NCI-H2227 treated with DMSO at 0.1 percent for 48 hours (cell line): ENCODE data around the gene RBM38.
"Not testable (repeated sequence)": the region's sequence is repeated elsewhere in the genome, so short reads cannot be mapped to it uniquely, and the experiment has no call there.

Experiments
- DNase-seq: peaks from one replicate; lab custom pipeline; 2025; lab: John Stamatoyannopoulos, UW

The RBM38 gene

DNA sequence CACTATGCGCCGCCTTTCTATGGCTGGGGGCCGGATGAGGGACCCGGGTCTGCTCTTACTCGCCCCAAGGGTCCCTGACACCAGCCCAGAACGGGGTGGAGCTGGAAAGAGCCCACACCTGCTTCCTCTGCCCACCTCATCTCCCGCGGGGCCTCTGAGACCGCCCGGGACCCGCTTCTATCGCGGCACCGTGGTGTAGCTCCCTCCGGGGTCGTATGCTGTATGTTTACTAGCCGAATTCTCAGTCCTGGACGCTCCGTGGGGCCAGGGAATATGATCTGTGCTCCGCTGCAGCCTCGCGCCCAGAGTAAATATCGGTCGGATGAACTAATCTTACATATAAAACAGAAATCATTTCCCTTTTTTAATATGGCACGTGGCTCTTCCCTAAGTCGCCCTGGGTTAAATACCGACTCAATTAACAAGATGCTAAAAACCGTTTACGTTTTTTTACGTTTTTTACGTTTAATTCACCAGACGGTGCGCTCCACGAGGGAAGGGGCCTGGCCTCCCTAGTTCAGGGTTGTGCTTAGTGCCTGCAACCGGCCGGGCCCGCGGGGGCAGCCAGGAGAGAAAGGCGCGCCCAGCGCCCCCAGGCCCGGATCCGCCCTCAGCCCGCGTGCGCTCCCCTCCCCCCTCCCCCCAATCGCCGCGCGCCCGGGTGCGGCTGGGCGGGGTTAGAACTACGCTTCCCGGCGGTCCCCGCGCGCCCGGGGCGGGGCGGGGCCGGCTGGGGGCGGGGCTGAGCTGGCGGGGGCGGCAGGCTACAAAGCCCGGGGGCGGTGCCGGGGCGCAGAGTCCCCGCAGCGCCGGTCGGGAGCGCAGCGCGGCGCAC, at the start of gene RBM38:
Gene RBM38, plus strand, starts transcription at position 793 of the 835 bp plus-strand sequence. CDS start 186 bp downstream, outside the sequence.
- DNase-seq = peak; percentile 52

DNA sequence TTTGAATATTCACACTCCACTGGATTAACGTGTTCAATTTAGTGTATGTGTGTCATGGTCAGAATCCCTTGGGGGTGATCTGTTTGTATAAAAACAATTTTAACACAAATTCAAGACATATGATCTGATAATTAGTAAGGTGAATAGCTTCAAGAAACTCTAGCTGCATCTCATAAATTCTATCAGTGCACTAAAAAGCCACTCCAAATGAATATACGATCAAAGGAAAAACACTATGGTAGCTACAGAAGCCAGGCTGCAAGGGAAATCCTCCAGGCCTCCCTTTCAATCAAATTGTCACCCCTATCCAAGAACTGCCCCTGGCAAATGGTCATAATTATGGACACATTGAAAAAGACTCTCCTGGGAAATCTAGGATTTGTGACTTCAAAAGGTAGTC, 49.5 kb upstream of the RBM38 start:
- no peak for DNase-seq

DNA sequence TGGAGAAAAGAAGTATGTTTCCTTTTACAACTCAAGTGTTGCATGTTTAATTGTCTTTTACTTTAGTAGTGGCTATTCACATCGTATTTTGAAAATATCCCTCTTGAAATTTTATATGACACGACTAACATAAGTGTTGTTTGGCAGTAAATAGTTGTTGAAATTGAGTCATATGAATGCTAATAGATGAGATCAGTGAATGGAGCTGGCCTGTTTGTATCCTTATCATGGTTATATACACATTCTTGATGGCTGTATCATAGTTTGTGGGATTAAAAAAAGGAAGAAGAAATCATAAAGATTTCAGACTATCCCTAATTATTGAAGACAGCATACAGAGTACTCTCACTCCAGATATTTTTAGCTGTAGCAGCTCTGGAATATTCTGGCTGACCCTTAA, 48.4 kb upstream of the RBM38 start:
- DNase-seq = no peak

DNA sequence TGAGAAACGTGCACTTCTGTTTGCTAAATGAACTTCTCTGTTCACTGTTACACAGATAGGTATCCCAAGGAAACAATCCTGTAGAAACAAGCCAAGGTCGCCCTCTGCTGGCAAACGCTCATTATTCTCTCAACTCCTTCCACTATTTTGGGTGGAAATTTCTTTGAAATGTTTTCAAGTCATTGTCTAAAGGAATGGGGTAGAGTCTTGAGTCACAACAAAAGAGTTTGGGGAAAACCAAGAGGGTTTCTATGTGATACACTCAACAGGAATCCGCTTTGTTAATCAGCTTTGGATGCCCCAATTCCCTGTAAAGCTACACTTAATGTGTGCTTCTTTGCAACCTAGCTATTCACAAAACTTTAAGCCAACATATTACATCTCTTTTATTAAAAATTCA, 44.7 kb upstream of the RBM38 start:
- peak; percentile 61 for DNase-seq

DNA sequence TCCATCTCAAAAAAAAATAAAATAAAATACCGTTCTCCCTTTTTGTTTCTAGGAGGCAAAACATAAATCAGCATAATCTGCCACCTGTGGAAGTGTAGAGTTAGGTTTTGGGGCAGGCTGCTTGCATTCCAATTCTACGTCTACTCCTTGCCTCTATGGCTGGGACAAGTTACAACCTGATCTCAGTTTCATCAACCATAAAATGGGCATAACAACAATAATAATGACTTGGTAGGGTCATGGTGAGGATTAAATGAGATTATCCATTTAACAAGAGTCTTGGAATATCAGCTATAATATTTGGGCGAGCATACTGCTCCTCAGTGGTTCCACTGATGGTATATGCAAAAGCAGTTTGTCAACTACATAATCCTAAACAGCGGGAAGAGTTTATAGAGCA, 43.8 kb upstream of the RBM38 start:
- no peak for DNase-seq

DNA sequence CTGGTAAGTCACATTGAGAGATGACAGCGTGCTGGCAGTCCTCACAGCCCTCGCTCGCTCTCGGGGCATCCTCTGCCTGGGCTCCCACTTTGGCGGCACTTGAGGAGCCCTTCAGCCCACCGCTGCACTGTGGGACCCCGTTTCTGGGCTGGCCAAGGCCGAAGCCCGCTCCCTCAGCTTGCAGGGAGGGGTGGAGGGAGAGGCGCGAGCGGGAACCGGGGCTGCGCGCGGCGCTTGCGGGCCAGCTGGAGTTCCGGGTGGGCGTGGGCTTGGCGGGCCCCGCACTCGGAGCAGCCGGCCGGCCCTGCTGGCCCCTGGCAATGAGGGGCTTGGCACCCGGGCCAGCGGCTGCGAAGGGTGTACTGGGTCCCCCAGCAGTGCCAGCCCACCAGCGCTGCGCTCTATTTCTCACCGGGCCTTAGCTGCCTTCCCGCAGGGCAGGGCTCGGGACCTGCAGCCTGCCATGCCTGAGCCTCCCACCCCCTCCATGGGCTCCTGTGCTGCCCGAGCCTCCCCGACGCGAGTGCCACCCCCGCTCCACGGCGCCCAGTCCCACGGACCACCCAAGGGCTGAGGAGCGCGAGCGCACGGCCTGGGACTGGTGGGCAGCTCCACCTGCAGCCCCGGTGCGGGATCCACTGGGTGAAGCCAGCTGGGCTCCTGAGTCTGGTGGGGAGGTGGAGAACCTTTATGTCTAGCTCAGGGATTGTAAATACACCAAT, 42.8 kb upstream of the RBM38 start:
- not testable (repeated sequence) for DNase-seq

DNA sequence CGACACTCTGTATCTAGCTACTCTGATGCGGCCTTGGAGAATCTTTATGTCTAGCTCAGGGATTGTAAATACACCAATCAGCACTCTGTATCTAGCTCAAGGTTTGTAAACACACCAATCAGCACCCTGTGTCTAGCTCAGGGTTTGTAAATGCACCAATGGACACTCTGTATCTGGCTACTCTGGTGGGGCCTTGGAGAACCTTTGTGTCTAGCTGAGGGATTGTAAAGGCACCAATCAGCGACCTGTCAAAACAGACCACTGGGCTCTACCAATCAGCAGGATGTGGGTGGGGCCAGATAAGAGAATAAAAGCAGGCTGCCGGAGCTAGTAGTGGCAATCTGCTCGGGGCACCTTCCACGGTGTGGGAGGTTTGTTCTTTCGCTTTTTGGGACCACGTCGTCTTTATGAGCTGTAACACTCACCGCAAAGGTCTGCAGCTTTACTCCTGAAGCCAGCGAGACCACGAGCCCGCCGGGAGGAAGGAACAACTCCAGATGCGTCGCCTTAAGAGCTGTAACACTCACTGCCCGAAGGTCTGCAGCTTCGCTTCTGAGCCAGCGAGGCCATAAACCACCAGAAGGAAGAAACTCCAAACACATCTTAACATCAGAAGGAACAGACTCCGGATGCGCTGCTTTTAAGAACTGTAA, 42.1 kb upstream of the RBM38 start:
- DNase-seq = not testable (repeated sequence)

DNA sequence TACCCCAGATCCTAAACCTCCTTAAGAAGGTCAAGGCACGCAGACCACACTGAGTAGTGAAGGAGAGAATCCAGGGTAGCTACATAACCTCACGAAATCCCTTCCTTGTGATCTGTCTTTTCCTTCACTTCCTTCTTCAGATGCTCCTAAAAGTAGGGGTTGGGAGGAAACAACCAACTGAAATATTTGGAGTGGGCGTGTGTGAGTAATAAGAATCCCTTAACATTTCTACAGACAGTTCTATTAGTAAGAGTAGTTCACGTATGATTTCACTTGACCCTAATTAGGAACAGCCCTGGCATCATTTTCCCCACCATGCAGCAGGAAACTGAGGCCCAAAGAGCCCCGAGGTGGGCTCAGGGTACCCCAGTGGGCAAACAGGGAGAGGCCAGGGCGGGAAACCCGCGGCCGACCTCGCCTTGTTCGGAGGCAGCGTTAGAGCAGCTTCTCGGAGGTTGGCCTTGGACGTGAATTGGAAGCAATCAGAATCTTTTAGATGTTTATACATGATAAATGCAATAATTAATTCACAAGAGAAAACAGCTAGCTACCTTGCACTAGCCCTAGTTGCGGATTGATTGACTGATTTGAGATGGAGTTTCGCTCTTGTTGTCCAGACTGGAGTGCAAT, 41.0 kb upstream of the RBM38 start:
- no peak for DNase-seq

DNA sequence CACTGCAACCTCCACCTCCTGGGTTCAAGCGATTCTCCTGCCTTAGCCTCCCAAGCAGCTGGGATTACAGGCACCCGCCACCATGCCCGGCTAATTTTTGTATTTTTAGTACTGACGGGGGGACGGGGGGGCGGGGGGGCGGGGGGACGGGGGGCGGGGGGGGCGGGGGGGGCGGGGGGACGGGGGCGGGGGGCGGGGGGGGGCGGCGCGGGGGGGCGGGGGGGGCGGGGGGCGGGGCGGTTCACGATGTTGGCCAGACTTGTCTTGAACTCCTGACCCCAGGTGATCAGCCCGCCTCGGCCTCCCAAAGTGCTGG, 40.5 kb upstream of the RBM38 start:
- DNase-seq = not testable (repeated sequence)

DNA sequence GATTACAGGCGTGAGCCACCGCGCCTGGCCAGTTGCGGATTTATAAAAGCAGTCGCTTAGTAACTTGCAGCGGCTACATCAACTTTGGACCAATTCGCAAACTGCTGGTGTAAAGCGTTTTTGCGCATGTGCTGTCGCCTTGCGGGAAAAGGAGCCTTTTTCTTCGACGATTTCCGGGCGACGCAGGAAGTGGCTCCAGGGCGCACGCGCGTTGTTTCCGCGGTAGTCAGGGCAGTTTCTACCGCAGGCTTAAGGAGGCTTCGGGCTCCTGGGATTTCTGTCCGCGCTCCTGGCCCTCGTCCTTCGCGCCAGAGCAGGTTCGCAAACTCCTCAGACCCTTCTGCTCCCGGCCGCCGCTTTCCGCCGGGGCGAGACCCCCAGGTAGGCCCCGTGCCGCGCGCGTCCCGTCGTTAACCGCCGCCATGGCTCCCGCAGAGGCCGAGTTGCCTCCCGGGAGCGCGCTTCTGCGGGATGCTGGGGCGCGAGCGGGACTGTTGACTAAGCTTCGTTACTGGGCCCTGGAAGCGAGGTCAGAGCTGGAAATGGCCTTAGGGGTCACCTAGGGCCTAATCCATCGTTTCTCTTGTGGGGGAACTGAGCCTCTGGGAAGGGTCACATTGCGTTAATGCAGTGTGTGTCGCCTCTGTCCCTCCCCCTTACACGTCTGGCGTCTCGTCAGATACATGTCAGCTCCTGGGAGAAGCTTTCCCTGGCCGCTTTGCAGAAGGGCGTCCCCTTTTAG, 40.0 kb upstream of the RBM38 start, which contains the start of gene RAE1:
Gene RAE1, plus strand, starts transcription at position 214 of the 742 bp plus-strand sequence. CDS start 2,784 bp downstream, outside the sequence.
- DNase-seq = peak; percentile 87

DNA sequence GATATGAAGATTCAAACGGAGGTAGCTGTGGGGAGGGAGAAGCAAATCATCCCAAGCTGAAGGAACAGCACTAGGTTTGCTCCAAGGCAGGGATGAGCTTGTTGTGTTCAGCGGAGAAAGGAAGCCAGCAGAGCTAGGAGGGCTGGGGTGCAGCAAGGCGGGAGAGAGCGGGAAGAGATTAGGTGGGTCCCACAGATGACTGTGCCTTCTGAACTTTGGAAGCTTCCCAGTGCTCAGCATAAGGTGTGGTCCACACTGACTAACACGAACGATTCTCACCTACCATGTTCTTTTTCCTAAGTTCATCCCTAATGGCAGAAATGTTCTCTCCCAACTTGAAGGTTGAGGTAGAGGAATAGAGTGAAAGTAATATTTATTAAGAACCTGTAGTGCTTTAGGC, 38.9 kb upstream of the RBM38 start:
- DNase-seq = no peak

DNA sequence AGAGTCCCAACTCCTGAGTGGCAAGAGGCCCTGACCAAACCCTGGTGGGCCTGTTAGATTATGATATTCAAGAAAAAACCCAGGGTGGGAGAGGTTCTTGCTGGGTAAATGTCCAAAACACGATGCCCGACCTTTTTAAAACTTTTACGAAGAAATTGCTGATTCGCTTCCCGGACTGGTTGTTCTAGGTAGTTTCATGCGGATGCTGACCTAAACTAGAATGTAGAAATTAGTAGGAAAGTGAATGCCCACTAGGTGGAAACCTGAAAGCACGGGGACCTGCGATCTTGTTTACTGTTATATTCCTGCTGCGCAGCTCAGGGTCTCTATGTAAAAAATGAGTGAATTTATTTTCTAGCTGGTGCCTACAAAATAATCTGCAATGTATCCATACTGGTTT, 37.8 kb upstream of the RBM38 start:
- no peak for DNase-seq

DNA sequence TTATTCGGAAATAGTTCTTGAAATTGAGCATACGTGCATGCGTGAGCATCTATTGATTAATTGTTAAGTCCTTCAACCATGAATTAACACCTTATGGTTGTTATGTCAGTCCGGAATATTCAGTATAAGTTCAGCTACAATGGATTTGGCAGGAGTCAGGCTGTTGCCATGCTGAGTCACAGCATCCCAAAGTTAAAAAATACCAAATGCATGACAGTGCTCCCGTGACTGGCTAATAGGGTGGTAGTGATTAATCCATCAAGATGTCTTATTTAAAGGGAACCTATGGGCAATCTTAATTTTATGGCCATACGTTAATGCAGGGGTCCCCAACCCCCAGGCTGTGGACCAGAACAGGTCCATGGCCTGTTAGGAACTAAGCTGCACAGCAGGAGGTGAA, 29.7 kb upstream of the RBM38 start:
- DNase-seq = no peak

DNA sequence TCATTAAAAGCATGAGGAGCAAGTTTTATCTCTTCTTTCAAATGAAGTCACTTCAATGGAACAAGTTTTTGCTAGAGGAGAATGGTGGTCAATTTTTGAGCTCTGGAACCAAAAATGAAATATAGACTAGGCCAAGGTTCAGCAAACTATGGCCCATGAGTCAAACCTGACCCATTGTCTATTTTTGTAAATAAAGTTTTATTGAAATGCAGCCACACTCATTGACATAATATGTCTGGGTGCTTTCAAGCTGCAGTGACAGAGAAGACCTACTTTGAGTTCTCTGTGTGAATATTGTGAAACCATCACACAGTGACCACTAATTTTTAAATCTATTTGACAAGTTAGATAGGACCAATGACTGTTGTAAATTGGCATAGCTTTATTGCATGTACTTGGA, 26.7 kb upstream of the RBM38 start:
- DNase-seq = no peak

DNA sequence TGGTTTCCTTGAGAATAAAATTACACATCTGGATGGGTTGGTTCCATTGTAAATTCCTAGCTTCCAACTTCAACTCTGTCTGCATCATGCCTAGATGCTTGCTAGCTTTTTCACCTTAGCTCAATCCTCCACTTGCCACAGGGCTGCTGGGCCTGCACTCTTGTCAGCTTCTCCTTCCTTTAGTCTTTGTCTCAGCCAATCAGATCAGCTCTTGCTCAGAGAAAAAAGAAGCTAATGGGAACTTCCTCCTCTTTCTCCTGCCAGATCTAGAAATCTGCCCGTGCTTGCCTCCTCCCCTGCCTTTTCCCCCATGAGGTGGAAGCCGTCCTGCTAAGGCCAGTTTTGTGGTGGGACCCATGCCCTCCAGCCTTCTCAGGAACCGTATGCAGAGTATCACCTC, 21.6 kb upstream of the RBM38 start:
- DNase-seq = no peak

DNA sequence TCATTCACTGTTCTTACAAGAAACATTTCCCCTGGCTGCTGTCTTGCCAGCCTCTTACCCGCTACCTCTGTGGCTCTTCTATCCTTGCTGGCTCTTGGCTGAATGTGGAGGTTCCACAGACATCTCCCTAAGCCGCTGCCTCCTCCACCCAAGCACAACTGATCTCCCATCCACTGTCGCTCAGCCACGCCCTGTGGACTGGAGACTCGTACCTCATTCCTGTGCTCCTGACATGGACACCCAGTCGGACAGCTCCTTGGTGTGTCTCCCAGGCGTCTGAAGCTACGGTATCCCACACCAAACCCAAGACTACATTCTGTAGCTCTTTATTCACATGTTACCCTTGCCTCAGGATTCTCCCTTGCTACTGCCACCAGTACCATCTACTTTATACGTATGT, 20.9 kb upstream of the RBM38 start:
- no peak for DNase-seq

DNA sequence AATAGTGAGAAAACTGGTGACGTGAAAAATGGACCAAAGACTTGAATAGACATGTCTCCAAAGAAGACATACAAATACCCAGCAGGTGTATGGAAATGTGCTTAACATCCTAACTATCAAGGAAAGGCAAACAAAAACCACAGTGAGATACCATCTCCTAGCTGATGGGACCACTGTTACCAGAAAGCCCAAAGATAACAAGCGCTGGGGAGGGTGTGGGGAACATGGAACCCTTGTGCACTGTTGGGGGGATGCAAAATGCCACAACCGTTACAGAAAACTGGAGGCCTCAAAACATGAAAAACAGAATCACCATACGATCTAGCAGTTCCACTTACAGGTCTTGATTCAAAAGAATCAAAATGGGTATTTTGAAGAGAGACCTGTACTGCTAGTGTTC, 19.8 kb upstream of the RBM38 start:
- no peak for DNase-seq

DNA sequence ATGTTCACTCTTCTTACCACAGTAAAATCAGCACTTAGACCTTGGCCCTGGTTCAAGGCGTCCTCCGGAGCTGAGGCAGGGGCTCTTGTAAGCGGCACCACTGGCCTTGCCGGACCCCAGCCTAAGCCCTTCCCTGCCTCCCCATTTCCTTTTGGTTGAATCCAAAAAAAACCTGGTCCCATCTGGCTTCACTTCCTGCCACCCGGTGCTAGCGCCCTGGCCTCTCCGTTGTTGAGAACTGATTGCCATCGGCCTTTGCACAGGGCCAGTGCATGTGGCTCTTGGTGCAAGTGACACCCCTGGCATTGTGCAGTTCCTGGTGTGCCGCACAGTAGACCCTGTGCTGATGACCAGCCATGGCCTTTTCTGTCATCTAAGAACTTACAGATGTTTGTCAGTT, 19.0 kb upstream of the RBM38 start:
- no peak for DNase-seq

DNA sequence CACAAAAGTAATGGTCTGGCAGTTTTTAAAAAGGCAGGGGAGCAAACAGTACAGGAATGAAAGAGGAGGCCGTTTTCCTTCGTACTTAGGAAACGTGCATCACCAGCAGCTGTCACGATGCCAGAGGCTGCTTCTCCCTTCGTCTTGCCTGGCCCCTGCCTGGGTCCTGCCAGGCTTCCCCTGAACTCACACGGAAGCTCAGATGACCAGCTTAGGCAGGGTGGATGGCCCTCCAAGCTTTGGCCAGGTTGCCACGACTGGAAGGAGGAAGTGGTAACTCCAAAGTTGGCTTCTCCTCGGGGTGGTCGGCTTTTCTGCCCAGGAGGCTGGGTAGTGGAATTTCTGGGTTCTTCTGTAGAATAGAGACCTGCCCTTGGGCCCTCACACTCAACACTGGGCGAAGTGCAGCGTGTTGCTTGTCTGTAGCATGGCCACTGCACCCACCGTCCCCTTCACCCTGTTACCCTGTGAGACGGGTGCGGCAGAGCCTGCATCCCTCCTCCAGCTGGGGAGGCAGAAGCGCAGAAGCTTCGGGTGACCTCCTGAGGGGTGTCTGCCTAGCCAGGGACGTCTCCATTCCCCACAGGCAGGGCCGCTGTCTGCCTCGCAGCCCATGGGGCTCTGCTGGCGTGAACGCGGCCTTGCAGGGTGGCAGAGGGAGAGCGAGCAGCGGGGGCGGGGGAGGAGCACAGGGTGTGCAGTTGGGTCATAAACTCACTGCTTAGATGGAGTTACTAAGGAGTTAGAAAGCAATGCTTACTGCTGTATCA, 18.4 kb upstream of the RBM38 start:
- DNase-seq = no peak

DNA sequence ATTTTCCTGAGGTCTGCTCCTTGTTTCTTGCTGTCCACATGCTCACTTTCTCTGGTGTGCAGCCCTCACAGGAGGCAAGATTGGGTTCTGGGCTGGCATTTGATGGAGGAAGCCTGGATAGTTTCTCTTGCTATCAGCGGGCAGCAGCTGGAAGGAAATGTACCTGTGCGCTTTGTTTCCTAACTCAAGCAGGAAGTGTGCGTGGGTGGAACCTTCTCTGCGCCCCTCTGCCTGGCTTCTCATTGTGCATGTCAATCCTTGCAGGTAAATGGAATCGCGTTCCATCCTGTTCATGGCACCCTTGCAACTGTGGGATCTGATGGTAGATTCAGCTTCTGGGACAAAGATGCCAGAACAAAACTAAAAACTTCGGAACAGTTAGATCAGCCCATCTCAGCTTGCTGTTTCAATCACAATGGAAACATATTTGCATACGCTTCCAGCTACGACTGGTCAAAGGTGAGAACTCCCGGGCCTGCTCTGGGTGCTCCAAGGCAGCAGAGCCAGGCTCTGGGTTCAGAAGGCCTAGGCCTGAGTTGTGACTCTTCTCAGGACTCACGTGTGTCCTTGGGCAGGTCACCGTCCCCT, 16.8 kb upstream of the RBM38 start:
- no peak for DNase-seq
